Gastroesophageal sphincter (tissue), 4 donors: ENCODE measurements around the gene BMP8B. TPM values are rescaled to one million over a fixed set of nuclear protein-coding genes. Genes with fewer than 3 reads are reported as not detected.
A peak's percentile ranks its signal among the peaks of the same experiment; 100 is the strongest.

ENCODE experiments used
- ATAC-seq: fragments of 150-250 bp; one replicate; pipeline ENCODE4 v1.9.1; 2016; ENCODE audit warnings: mild to moderate bottlenecking, moderate library complexity
- H3K27ac ChIP-seq, 4 donors: fragments of 200-600 bp; sonication (generic) in 3 of 4; 1 replicate in 3 of 4; 2 replicates in 1 of 4; pipeline ENCODE4 v1.5.1; 2016 to 2019
- H3K27me3 ChIP-seq: fragments of 200-600 bp; sonication (generic); one replicate; pipeline ENCODE4 v1.5.1; 2019
- H3K36me3 ChIP-seq, 2 donors: fragments of 200-600 bp; sonication (generic); one replicate each; pipeline ENCODE4 v1.5.1; 2019; ENCODE audit warnings: control low read depth in 1 of 2
- H3K4me1 ChIP-seq, 3 donors: fragments of 200-600 bp; sonication (generic); 1 replicate in 2 of 3; 2 replicates in 1 of 3; pipeline ENCODE4 v1.5.1; 2016 to 2019; ENCODE audit warnings: control low read depth in 2 of 3
- H3K4me3 ChIP-seq, 2 donors: fragments of 200-600 bp; sonication (generic); one replicate each; pipeline ENCODE4 v1.5.1; 2019; ENCODE audit warnings: mild to moderate bottlenecking in 1 of 2, moderate library complexity in 1 of 2
- H3K9me3 ChIP-seq, 3 donors: fragments of 200-600 bp; sonication (generic); one replicate each; pipeline ENCODE4 v1.5.1; 2017 to 2019; ENCODE audit warnings: control low read depth in 2 of 3
- CTCF ChIP-seq, 4 experiments: fragments of 200-600 bp in 2 of 4; fragments of 450-650 bp in 2 of 4; sonication (generic) in 1 of 4; IDR thresholded peaks; one replicate each; pipeline ENCODE4 v1.5.1; 2017 to 2019; ENCODE audit warnings: antibody characterized with exemption in 4 of 4, mild to moderate bottlenecking in 2 of 4, moderate library complexity in 2 of 4
- EP300 ChIP-seq: sonication (generic); formaldehyde crosslinking; IDR thresholded peaks from one replicate; pipeline ENCODE4 v1.6.1; 2017; ENCODE audit warnings: antibody characterized with exemption, mild to moderate bottlenecking
- POLR2A ChIP-seq, 2 donors: fragments of 450-650 bp; IDR thresholded peaks; one replicate each; pipeline ENCODE4 v1.6.1; 2017; ENCODE audit warnings: antibody characterized with exemption in 2 of 2, mild to moderate bottlenecking in 2 of 2, moderate library complexity in 1 of 2
- POLR2AphosphoS5 ChIP-seq: sonication (generic); formaldehyde crosslinking; IDR thresholded peaks from one replicate; pipeline ENCODE4 v1.6.1; 2017; ENCODE audit warnings: antibody characterized with exemption
- WGBS, 2 donors: methylation state at CpG; one replicate each; pipeline ENCODE4 v1.1.5; 2018; ENCODE audit warnings: low coverage in 1 of 2; 5-methylcytosine and 5-hydroxymethylcytosine counted together
- total RNA-seq, 4 donors: library from RNA; depleted of rRNA; stranded (reverse); fragments of >200 nt; gene quantifications; one replicate each; pipeline ENCODE4 v1.1.0, GENCODE V29; 2016

BMP8B gene
- total RNA-seq = 1 to 10 TPM; 2.0 to 4.5 (median 2.2) TPM

- ATAC-seq = peak; percentile 80
- Histone ChIP-seq H3K4me3 (peak within 1 kb of the TSS; percentile 25 to 64), H3K4me1 (peaks cover 0 to 16% (median 3%) of the 10 kb centered on the region in 3 donors), H3K27ac (peak within 1 kb of the TSS in 2 of 4 donors; percentile 43 to 58), H3K9me3 (no peaks in the 10 kb centered on the region), H3K36me3 (no peaks in the 10 kb centered on the region), H3K27me3 (peaks cover 69% of the 10 kb centered on the region)
- WGBS, 2 donors = 2% methylated on average over 10 of the region's 91 CpGs; no CpG with 5 or more reads in 1 of the 2 donors
- TF ChIP-seq CTCF (IDR thresholded peaks at IDR 0.05) (no peak), POLR2A (IDR thresholded peaks at IDR 0.05) (peak in 1 of 2 donors; percentile 15)
Observed at GRCh38 chr1:39788758-39789570, at the start of gene BMP8B. BMP8B (minus strand) TSS chr1:39788865; CDS start chr1:39788485, 380 bp downstream.

- Histone ChIP-seq H3K4me3 (no peak overlapping the region), H3K36me3 (peaks cover 7 to 51% of the 10 kb centered on the region in 2 donors)
Observed at GRCh38 chr1:39836595-39837110, 48.0 kb upstream of the BMP8B start.

GRCh38 chr1:39835935-39836594 is 47.4 kb upstream of the BMP8B start:
- Histone ChIP-seq H3K4me1 (no peaks in the 10 kb centered on the region), H3K27ac (no peak overlapping the region), H3K4me3 (no peak overlapping the region), H3K36me3 (peaks cover 3 to 45% of the 10 kb centered on the region in 2 donors), H3K27me3 (no peaks in the 10 kb centered on the region), H3K9me3 (no peaks in the 10 kb centered on the region)
- no peak for ATAC-seq
- TF ChIP-seq EP300 (no peak), POLR2A (IDR thresholded peaks at IDR 0.05) (no peak), POLR2AphosphoS5 (no peak), CTCF (IDR thresholded peaks at IDR 0.05) (no peak)
- WGBS, 2 donors = 70 to 76% methylated on average over 7 of the region's 7 CpGs

More at GRCh38 chr1:39836595-39837110, 48.0 kb upstream of the BMP8B start:
- Histone ChIP-seq H3K27me3 (no peaks in the 10 kb centered on the region), H3K27ac (no peak overlapping the region), H3K4me1 (no peaks in the 10 kb centered on the region), H3K9me3 (no peaks in the 10 kb centered on the region)
- TF ChIP-seq POLR2A (IDR thresholded peaks at IDR 0.05) (no peak), CTCF (IDR thresholded peaks at IDR 0.05) (no peak), POLR2AphosphoS5 (no peak), EP300 (no peak)
- WGBS, 2 donors = 84 to 92% methylated on average over 3 of the region's 3 CpGs
- ATAC-seq = no peak

GRCh38 chr1:39835110-39835509 is 46.4 kb upstream of the BMP8B start:
- Histone ChIP-seq H3K36me3 (peaks cover 3 to 35% of the 10 kb centered on the region in 2 donors), H3K27me3 (peaks cover 3% of the 10 kb centered on the region), H3K27ac (no peak overlapping the region), H3K9me3 (no peaks in the 10 kb centered on the region), H3K4me1 (no peaks in the 10 kb centered on the region), H3K4me3 (no peak overlapping the region)
- WGBS, 2 donors = 88% methylated on average over 2 of the region's 2 CpGs; no CpG with 5 or more reads in 1 of the 2 donors
- ATAC-seq = no peak
- no peak for TF ChIP-seq EP300
- TF ChIP-seq POLR2AphosphoS5 = no peak
- TF ChIP-seq CTCF (IDR thresholded peaks at IDR 0.05) = no peak
- TF ChIP-seq POLR2A (IDR thresholded peaks at IDR 0.05) = no peak
